Tibial artery (tissue), 4 donors: ENCODE measurements around the gene SLC38A10.

ENCODE experiments used
- DNase-seq, 2 donors: peaks; one replicate each; pipeline ENCODE4 v3.0.0-alpha.2; 2019
- H3K27ac ChIP-seq, 2 donors: fragments of 200-600 bp; sonication (generic) in 1 of 2; 1 replicate in 1 of 2; 2 replicates in 1 of 2; pipeline ENCODE4 v1.5.1; 2018 to 2019; ENCODE audit warnings: mild to moderate bottlenecking in 1 of 2
- H3K27me3 ChIP-seq, 2 donors: fragments of 200-600 bp; sonication (generic) in 1 of 2; one replicate each; pipeline versions ENCODE4 v1.5.1 to v1.6.0; 2016 to 2019
- H3K36me3 ChIP-seq, 3 donors: fragments of 200-600 bp; sonication (generic) in 2 of 3; one replicate each; pipeline ENCODE4 v1.5.1; 2016 to 2019; ENCODE audit warnings: mild to moderate bottlenecking in 2 of 3
- H3K4me1 ChIP-seq, 4 donors: fragments of 200-600 bp; sonication (generic) in 2 of 4; 1 replicate in 3 of 4; 2 replicates in 1 of 4; pipeline ENCODE4 v1.5.1; 2016 to 2019
- H3K4me3 ChIP-seq, 2 donors: fragments of 200-600 bp; sonication (generic) in 1 of 2; 1 replicate in 1 of 2; 2 replicates in 1 of 2; pipeline ENCODE4 v1.5.1; 2018 to 2019; ENCODE audit warnings: mild to moderate bottlenecking in 2 of 2
- H3K9me3 ChIP-seq, 3 donors: fragments of 200-600 bp; sonication (generic) in 1 of 3; one replicate each; pipeline ENCODE4 v1.5.1; 2016 to 2019
- CTCF ChIP-seq, 2 experiments: fragments of 200-600 bp in 1 of 2; fragments of 450-650 bp in 1 of 2; IDR thresholded peaks; one replicate each; pipeline ENCODE4 v1.5.1; 2017 to 2019; ENCODE audit warnings: antibody characterized with exemption in 2 of 2, mild to moderate bottlenecking in 1 of 2, moderate library complexity in 1 of 2
- intact Hi-C: fragments of 100-400 bp; cut with DNase I; formaldehyde crosslinking; loops from one replicate; pipeline ENCODE4 v1.15.0; 2023; ENCODE audit warnings: low total_unique reads

Gene SLC38A10

GRCh38 chr17:81260171-81260570 is 34.9 kb downstream of the SLC38A10 start:
- H3K27me3 ChIP-seq: no peaks in the 10 kb centered on the region
- no peak overlapping the region for H3K4me3 ChIP-seq
- peaks cover 0 to 8% (median 6%) of the 10 kb centered on the region in 4 donors for H3K4me1 ChIP-seq
- no peak overlapping the region for H3K27ac ChIP-seq
- no peaks in the 10 kb centered on the region for H3K9me3 ChIP-seq
- TF ChIP-seq CTCF (IDR thresholded peaks at IDR 0.05): no peak
- intact Hi-C loops: loop anchor here (5.0 kb wide), 1 partner anchor 563 kb away; no protein-coding TSS in a partner anchor
- peaks cover 35 to 91% (median 71%) of the 10 kb centered on the region in 3 donors for H3K36me3 ChIP-seq
- DNase-seq: no peak

DNA sequence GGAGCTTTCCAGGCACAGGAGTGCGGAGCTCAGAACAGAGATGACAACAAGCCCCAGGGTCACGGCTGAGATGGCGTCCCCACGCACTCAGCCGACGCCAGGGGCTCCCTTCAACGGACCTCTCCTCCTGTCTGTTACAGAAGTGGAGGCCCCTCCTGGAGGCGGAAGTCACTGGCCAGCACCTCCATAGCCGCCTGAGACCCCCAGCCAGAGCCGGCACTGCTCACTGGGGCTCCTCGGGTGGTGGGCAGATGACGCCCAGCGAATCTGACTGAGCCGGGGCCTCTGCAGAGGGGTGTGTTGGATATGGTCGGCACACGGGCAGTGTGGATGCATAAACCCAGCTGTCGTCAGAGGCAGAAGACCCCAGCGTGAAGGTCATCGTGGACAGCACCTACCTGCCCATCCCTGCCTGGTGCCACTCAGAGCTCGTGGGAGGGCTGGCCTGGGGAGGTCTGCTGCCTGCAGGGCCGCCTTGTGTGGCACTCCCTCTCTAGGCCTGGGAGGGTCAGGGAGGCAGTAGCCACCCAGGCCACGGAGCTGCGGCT is 36.0 kb downstream of the SLC38A10 start:
- Histone ChIP-seq H3K27me3 (no peaks in the 10 kb centered on the region), H3K27ac (no peak overlapping the region), H3K9me3 (no peaks in the 10 kb centered on the region), H3K4me3 (no peak overlapping the region), H3K36me3 (peaks cover 30 to 81% (median 61%) of the 10 kb centered on the region in 3 donors), H3K4me1 (peaks cover 0 to 16% (median 13%) of the 10 kb centered on the region in 4 donors)
- intact Hi-C loops: no loop called here
- DNase-seq: no peak
- no peak for TF ChIP-seq CTCF (IDR thresholded peaks at IDR 0.05)

GRCh38 chr17:81258292-81258691 is 36.8 kb downstream of the SLC38A10 start:
- H3K36me3 ChIP-seq: peaks cover 26 to 72% (median 52%) of the 10 kb centered on the region in 3 donors
- no peaks in the 10 kb centered on the region for H3K27me3 ChIP-seq
- intact Hi-C loops: no loop called here
- H3K27ac ChIP-seq: no peak overlapping the region
- peaks cover 0 to 16% (median 13%) of the 10 kb centered on the region in 4 donors for H3K4me1 ChIP-seq
- H3K4me3 ChIP-seq: no peak overlapping the region
- H3K9me3 ChIP-seq: no peaks in the 10 kb centered on the region
- no peak for TF ChIP-seq CTCF (IDR thresholded peaks at IDR 0.05)
- no peak for DNase-seq

GRCh38 chr17:81257533-81257932 is 37.6 kb downstream of the SLC38A10 start:
- intact Hi-C loops: no loop called here
- Histone ChIP-seq H3K9me3 (no peaks in the 10 kb centered on the region), H3K4me3 (no peak overlapping the region), H3K27me3 (no peaks in the 10 kb centered on the region), H3K4me1 (peaks cover 0 to 16% (median 13%) of the 10 kb centered on the region in 4 donors), H3K36me3 (peaks cover 25 to 69% (median 51%) of the 10 kb centered on the region in 3 donors), H3K27ac (no peak overlapping the region)
- DNase-seq: no peak
- no peak for TF ChIP-seq CTCF (IDR thresholded peaks at IDR 0.05)

DNA sequence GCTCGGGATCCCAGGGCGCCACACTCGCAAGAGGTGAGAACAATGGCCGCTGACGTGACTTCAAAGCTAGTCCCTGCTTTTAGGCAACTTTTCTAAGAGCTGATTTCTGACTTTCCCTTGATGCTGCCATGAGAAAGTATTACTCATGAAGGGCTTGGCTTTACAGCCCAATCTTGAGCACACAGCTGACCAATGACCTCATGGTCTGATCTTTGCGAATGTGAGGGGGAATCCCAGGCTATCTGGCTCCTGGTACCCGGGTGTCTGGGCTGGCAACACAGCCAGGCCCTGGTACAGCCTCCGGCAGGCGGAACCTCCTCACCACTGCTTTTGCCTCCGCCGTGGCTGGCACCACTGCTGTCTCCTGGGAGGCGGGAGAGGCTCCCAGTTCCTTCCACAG is 38.5 kb downstream of the SLC38A10 start:
- intact Hi-C loops: no loop called here
- no peak for DNase-seq
- no peak overlapping the region for H3K27ac ChIP-seq

More for the DNA sequence above, 38.5 kb downstream of the SLC38A10 start:
- Histone ChIP-seq H3K4me3 (no peak overlapping the region), H3K36me3 (peaks cover 24 to 69% (median 51%) of the 10 kb centered on the region in 3 donors), H3K27me3 (no peaks in the 10 kb centered on the region), H3K9me3 (no peaks in the 10 kb centered on the region), H3K4me1 (peaks cover 0 to 16% (median 13%) of the 10 kb centered on the region in 4 donors)
- no peak for TF ChIP-seq CTCF (IDR thresholded peaks at IDR 0.05)
